CD4-positive, alpha-beta T cell (primary cell): ENCODE measurements around the gene TNFRSF21. TPM values are rescaled to one million over a fixed set of nuclear protein-coding genes. Genes with fewer than 3 reads are reported as not detected.

Experiments used
- ATAC-seq: fragments of 200-7000 bp; cut with Tn5 transposase; one replicate; pipeline ENCODE4 v1.10.0; 2022; ENCODE audit warnings: mild to moderate bottlenecking; ENCODE audit not compliant: poor library complexity
- CTCF ChIA-PET: fragments of 350-600 bp; sonication (Branson Sonifier 250); formaldehyde crosslinking; loops from one replicate; lab custom pipeline; 2021; ENCODE audit warnings: antibody characterized with exemption, inconsistent platforms; lab: Charles Lee
- POLR2A ChIA-PET: fragments of 350-600 bp; sonication (Branson Sonifier 250); formaldehyde crosslinking; loops from one replicate; lab custom pipeline; 2021; ENCODE audit warnings: antibody characterized with exemption, inconsistent platforms; lab: Charles Lee
- DNase-seq, 14 experiments: peaks; one replicate each; pipeline ENCODE4 v3.0.0-alpha.2; 2013 to 2020; ENCODE audit warnings: mixed read lengths in 2 of 14
- H3K27ac ChIP-seq, 2 donors: one replicate each; pipeline versions ENCODE4 v1.5.1 to v1.7.0; 2013; ENCODE audit warnings: low read length in 2 of 2, low read depth in 1 of 2, mild to moderate bottlenecking in 1 of 2
- H3K27me3 ChIP-seq, 2 experiments: 1 replicate in 1 of 2; 2 replicates in 1 of 2; pipeline versions ENCODE4 v1.6.1 to v1.7.0; 2013; ENCODE audit warnings: low read length in 2 of 2, control low read depth in 1 of 2, mild to moderate bottlenecking in 1 of 2, moderate library complexity in 1 of 2; ENCODE audit not compliant: insufficient read depth in 2 of 2, control insufficient read depth in 1 of 2
- H3K36me3 ChIP-seq: one replicate; pipeline ENCODE4 v1.6.1; 2013; ENCODE audit warnings: low read length, control low read depth; ENCODE audit not compliant: insufficient read depth
- H3K4me1 ChIP-seq: one replicate; pipeline ENCODE4 v1.6.1; 2013; ENCODE audit warnings: low read length, control low read depth; ENCODE audit not compliant: insufficient read depth
- H3K4me3 ChIP-seq: one replicate; pipeline ENCODE4 v1.5.1; 2013; ENCODE audit warnings: mild to moderate bottlenecking, low read length, moderate library complexity
- H3K9me3 ChIP-seq, 2 experiments: 1 replicate in 1 of 2; 2 replicates in 1 of 2; pipeline versions ENCODE4 v1.6.1 to v1.7.0; 2013; ENCODE audit warnings: low read length in 2 of 2, mild to moderate bottlenecking in 2 of 2, control low read depth in 1 of 2, moderate library complexity in 1 of 2; ENCODE audit not compliant: control insufficient read depth in 1 of 2, insufficient read depth in 1 of 2
- H3K27ac Mint-ChIP-seq: one replicate; pipeline ENCODE4 v1.8.0; 2020; ENCODE audit warnings: mixed read lengths
- H3K27me3 Mint-ChIP-seq: one replicate; pipeline ENCODE4 v1.8.0; 2021; ENCODE audit warnings: mixed read lengths
- H3K36me3 Mint-ChIP-seq: one replicate; pipeline ENCODE4 v1.8.0; 2021; ENCODE audit warnings: low read depth, mixed read lengths
- H3K4me1 Mint-ChIP-seq: one replicate; pipeline ENCODE4 v1.8.0; 2021; ENCODE audit warnings: low read depth, mixed read lengths
- H3K4me3 Mint-ChIP-seq: one replicate; pipeline ENCODE4 v1.8.0; 2020; ENCODE audit warnings: mild to moderate bottlenecking, mixed read lengths
- H3K9me3 Mint-ChIP-seq: one replicate; pipeline ENCODE4 v1.8.0; 2020; ENCODE audit warnings: mixed read lengths
- CTCF ChIP-seq: fragments of 200-600 bp; IDR thresholded peaks from one replicate; pipeline ENCODE4 v1.8.0; 2022; ENCODE audit warnings: antibody characterized with exemption, mild to moderate bottlenecking
- intact Hi-C, 2 experiments: fragments of 100-400 bp; cut with DNase I in 1 of 2; cut with micrococcal nuclease in 1 of 2; formaldehyde crosslinking; loops; one replicate each; pipeline versions ENCODE4 v1.15.1 to v1.9.0; 2023 to 2025; cut with DNase I, micrococcal nuclease
- total RNA-seq, 174 experiments: library from RNA in 2 of 174; stranded (reverse) in 2 of 174; gene quantifications; one replicate each; pipeline ENCODE4 v1.2.3 and lab custom pipeline; 2021 to 2026

The TNFRSF21 gene
- total RNA-seq, 2 experiments from 2014 or later, result 0.92 to 0.96 TPM

- Mint-ChIP-seq H3K27me3 (no peaks in the 10 kb centered on the region), H3K4me3 (no peak overlapping the region), H3K36me3 (no peaks in the 10 kb centered on the region), H3K27ac (no peak overlapping the region), H3K4me1 (no peaks in the 10 kb centered on the region), H3K9me3 (no peaks in the 10 kb centered on the region)
- no peak overlapping the region for H3K4me3 ChIP-seq
- H3K4me1 ChIP-seq, result no peaks in the 10 kb centered on the region
- DNase-seq (no peak), ATAC-seq (no peak)
- no peaks in the 10 kb centered on the region for H3K27me3 ChIP-seq
- no peaks in the 10 kb centered on the region for H3K9me3 ChIP-seq
- TF ChIP-seq CTCF, result no peak
- ChIA-PET POLR2A (no interaction called here), CTCF (no interaction called here)
- intact Hi-C loops, result no loop called here
- H3K27ac ChIP-seq, result no peak overlapping the region
- H3K36me3 ChIP-seq, result no peaks in the 10 kb centered on the region
These were observed 121.7 kb downstream of the TNFRSF21 start for GRCh38 chr6:47187893-47188587.

GRCh38 chr6:47187113-47187512, 122.6 kb downstream of the TNFRSF21 start:
- H3K27ac ChIP-seq, result no peak overlapping the region
- POLR2A ChIA-PET, result no interaction called here
- H3K4me1 ChIP-seq, result no peaks in the 10 kb centered on the region
- no peaks in the 10 kb centered on the region for H3K36me3 ChIP-seq
- no peaks in the 10 kb centered on the region for H3K27me3 ChIP-seq
- no peak overlapping the region for H3K4me3 ChIP-seq
- Mint-ChIP-seq H3K4me3 (no peak overlapping the region), H3K27ac (no peak overlapping the region), H3K36me3 (no peaks in the 10 kb centered on the region), H3K4me1 (no peaks in the 10 kb centered on the region), H3K9me3 (no peaks in the 10 kb centered on the region), H3K27me3 (no peaks in the 10 kb centered on the region)
- no peak for TF ChIP-seq CTCF
- H3K9me3 ChIP-seq, result no peaks in the 10 kb centered on the region
- CTCF ChIA-PET, result no interaction called here
- DNase-seq (no peak), ATAC-seq (no peak)
- intact Hi-C loops, result no loop called here

- intact Hi-C loops, result no loop called here
- ATAC-seq (no peak), DNase-seq (no peak)
- H3K4me3 ChIP-seq, result no peak overlapping the region
- Mint-ChIP-seq H3K4me3 (no peak overlapping the region), H3K27me3 (no peaks in the 10 kb centered on the region), H3K4me1 (no peaks in the 10 kb centered on the region), H3K36me3 (no peaks in the 10 kb centered on the region), H3K27ac (no peak overlapping the region), H3K9me3 (no peaks in the 10 kb centered on the region)
- TF ChIP-seq CTCF, result no peak
- ChIA-PET CTCF (no interaction called here), POLR2A (no interaction called here)
- no peaks in the 10 kb centered on the region for H3K4me1 ChIP-seq
- H3K9me3 ChIP-seq, result no peaks in the 10 kb centered on the region
- no peaks in the 10 kb centered on the region for H3K27me3 ChIP-seq
- no peak overlapping the region for H3K27ac ChIP-seq
- H3K36me3 ChIP-seq, result no peaks in the 10 kb centered on the region
These were observed 127.3 kb downstream of the TNFRSF21 start for GRCh38 chr6:47182291-47182957.
